Erythroblast (primary cell): ENCODE measurements around the gene ZNF24.

Experiments
- GATA1 ChIP-seq: IDR thresholded peaks from 2 replicates; pipeline ENCODE4 v1.6.1; 2011; ENCODE audit warnings: low read depth, mild to moderate bottlenecking, control low read depth, low read length, moderate library complexity
- POLR2A ChIP-seq: IDR thresholded peaks from 2 replicates; pipeline ENCODE4 v1.6.1; 2011; ENCODE audit warnings: mild to moderate bottlenecking, low read length

GRCh38 chr18:35335866-35336265 is 8.4 kb downstream of the ZNF24 start:
- TF ChIP-seq POLR2A (no peak), GATA1 (no peak)
